Cardiac septum (tissue), 1 donor: ENCODE results near the gene SV2B. TPM values are rescaled to one million over a fixed set of nuclear protein-coding genes. Genes with fewer than 3 reads are reported as not detected.

Source experiments
- DNase-seq: peaks from one replicate; pipeline ENCODE4 v3.0.0-alpha.2; 2020; ENCODE audit warnings: low spot score
- intact Hi-C: fragments of 100-400 bp; cut with DNase I; formaldehyde crosslinking; loops from one replicate; pipeline ENCODE4 v1.14.0; 2022
- total RNA-seq: library from RNA; stranded (reverse); fragmentation: NEBNext Ultra II Directional; extraction: Animal tissue kit (Norgen Biotek cat#: 25700); gene quantifications from one replicate; pipeline ENCODE4 v1.2.1, GENCODE V29; 2021
- donor health status: DM: no; HTN: no; CAD: no.

SV2B gene
- total RNA-seq, 1 donor from 2014 or later = 3.7 TPM

DNA sequence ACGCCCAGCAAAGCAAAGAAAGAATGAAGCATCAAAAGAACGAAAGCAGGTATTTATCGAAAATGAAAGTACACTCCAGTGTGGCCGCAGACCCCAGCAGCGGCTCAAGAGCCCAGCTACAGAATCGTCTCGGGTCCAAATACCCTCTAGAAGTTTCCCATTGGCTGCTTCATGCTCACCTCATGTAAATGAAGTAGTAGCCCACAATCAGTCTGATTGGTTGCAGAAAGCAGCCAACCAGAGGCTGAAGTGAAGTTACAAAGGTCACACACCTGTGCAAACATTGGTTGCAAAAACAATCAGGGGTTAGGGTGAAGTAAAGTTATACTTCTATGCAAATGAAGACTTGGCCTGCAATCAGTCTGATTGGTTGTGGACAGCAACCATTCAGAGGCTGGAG, 32.0 kb downstream of the SV2B start:
- intact Hi-C loops = no loop called here
- DNase-seq = no peak

DNA sequence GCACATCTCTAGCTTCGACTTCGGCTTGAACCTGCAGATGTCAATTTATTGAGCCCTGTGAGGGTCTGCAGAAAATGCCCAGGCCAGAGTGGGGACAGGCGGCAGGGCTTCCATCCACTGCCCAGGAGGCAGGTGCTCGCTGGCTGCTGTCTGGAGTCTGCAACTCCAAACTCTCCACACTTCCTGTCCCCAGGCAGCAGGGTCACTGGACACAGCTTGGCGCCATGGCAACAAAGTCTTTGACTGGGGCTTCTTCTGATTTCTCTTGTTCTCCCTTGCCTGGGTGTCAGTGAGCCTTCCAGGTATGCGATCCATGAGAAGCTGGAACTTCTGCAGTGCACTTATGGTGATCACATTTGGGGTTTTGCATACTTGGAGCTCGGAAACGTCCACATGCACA, 33.5 kb downstream of the SV2B start:
- no peak for DNase-seq
- intact Hi-C loops = no loop called here

DNA sequence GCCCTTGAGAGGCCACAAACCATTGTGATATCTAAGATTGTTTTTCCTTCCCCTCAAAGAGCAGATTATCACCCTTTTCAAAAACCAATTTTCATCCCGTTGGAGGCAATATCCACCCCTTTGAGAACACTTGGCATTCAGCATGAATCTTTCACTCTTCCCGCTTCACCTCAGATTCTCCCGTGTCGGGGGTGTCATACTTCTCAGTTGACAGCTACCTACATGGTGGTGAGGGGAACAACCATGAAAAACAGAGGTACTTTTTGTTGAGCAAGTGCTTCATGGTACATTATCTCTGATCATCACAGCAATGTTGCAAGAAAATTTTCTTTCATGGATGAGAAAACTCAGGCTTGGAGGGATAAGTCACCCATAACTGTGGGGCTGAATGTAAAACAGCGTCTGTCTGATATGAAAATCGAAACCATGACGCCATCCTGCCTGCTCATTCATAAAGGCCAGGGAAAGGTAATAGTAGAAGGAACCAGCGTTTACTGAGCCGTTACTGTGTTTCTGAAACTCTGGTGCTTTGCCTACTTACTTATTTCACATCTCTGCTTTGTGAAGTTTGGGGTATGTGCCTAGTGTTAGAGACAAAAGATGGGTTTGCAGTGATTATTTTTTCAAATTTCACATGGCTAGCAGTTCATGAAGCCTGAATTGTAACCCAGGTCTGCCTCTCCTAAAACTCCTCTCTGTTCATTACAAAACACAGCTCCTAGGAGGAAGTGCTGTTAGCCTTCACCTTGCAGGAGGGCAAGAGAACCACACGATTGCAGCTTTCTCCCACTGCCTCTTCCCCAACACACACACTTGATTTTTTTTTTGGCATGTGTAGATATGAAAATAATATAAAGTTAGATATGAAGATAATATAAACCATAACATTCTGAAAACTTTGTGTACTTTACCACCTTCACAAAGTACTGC, 35.4 kb downstream of the SV2B start:
- intact Hi-C loops = no loop called here
- no peak for DNase-seq

DNA sequence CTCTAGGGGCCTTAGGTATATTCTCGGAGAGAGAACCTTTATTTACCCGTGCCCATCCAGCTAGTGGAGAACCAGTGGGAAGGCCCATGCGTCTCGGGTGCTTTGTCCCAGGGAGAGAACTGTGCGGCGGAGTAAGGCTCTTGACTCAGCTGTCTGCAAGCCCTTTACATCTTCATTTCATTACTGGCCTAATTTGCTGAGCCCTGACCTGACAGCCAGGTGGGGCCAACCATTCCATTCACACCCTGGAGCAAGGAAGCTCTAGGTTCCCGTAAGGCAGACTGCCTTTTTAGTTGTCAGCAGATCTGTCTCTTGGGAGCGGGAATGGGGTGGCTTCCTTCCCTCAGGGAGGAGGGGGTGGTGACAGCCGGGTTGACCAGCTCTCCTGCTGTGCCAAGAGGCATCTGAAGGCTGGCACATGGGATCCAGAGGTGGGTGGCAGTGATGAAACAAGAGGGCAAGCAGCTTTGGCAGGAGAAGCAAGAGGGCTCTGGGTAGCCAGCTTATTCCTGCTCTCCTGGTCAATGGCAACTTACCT, 36.4 kb downstream of the SV2B start:
- intact Hi-C loops = no loop called here
- DNase-seq = no peak

DNA sequence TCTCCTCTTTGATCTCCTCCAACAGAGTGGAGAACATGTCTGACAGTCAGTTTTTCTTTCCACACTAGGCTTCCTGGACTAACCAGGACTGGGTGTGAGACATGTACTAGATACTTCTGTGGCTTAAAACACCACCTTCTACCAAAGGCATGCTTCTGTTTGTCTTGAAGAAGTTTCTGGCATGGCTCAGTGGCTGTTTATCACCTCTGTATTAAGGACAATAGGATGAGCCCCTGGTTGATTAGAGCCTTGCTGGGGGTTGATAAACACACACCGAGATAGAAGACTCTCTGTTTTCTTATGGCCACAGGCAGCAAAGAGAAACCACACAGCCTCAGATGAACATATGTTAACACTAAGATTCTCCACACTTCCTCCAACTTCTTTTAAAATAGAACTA, 40.5 kb downstream of the SV2B start:
- intact Hi-C loops = no loop called here
- no peak for DNase-seq

DNA sequence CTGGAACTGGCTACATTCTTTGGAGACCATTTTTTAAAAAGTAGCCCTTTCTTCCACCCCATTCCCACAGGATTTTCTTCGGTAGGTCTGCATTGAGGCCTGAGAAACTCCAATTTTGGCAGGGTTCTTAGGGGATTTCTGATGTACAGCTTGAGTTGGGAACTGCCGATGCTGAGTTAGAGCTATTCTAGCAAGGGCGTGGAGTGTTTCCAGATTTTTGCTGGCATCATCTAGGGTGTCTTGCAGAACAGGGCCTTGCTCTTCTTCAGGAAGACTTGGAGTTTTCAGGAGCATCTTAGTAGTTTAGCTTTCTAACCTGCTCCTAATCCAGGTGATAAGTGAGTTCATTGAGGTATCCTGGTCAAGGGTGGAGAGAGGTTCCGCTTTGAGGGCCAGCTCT, 41.0 kb downstream of the SV2B start:
- no peak for DNase-seq
- intact Hi-C loops = no loop called here

DNA sequence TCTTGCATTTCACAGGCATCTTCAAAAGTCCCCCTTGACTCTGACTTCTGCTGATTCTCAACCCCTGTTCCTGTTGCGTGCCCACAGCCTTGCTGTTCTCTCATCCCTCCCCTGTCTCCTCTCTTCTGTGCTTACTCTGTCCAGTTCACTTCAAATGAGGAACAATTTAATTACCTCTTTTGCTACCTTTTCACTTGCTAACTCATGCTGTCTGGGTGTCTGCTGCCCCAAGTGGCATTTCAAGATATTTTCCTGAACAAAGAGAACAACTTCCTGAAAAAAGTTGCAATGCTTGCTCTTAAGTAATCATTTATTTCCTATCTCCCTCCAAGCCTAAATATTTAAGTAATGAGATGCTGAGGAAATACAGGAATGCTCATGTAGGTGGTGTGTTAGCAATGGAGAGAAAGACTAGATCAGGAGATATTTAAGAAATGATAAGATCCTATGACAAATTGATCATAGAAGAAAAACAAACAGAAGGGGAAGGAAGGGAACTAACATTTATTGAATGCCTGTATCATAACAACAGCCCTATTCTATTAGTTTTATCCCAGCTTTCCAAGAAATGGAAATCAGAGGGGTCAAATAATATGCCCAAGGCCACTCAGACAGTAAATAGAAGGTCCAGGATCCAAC, 42.2 kb downstream of the SV2B start:
- intact Hi-C loops = no loop called here
- DNase-seq = no peak

DNA sequence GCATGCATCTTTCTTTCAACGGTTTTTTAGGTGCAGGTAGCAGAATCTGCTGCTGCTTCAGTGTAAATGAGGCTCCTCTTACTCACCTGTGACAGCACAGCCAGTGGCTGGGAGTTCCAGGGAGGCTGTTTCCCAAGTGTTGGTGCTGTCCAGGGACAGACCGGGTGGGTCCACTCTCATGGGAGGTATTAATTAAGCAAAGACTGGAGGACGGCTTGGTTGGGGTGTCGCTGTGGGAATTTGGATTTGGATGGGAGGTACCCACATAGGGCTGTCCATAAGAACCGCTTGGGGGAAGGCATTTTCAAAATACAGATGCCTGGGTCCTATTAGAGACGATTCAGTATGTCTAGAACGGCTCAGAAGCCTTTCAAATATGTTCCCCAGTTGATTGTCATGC, 42.9 kb downstream of the SV2B start:
- DNase-seq = no peak
- intact Hi-C loops = no loop called here

DNA sequence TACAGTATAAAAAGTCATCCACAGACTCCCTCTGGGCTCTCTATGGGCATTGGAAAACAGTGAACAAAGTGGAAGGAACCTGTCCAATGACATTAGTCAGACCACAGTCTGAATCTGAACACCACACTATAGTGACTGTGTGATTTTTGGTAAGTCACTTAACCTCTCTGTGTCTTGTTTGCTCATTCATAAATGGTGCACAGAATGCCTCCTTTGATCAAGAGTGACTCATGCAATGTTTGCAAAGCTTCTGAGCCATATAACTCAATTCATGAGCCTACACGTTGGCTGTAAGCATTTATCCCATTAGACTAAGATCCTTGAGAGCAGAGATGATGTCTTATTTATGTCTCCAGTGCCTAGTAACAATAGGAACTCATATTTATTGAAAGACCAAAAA, 46.7 kb downstream of the SV2B start:
- intact Hi-C loops = no loop called here
- DNase-seq = no peak

DNA sequence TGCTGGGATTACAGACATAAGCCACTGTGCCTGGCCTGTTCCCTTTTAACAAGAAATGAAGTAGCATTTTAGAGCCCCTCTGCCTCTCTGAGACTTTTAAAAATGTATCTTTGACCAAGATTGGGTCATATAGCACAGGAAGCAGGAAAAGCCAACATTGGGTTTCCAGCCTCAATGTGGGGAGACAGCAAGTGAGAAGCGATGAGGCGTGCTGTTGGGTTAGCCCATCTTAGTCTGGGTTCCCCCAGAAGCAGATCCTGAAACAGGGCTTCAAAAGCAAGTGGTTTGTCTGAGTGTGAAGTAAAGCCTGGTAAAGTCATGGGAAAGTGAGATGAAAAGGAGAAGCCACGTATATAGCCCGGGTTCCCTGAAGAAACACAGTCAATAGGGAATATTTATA, 48.2 kb downstream of the SV2B start:
- no peak for DNase-seq
- intact Hi-C loops = no loop called here

DNA sequence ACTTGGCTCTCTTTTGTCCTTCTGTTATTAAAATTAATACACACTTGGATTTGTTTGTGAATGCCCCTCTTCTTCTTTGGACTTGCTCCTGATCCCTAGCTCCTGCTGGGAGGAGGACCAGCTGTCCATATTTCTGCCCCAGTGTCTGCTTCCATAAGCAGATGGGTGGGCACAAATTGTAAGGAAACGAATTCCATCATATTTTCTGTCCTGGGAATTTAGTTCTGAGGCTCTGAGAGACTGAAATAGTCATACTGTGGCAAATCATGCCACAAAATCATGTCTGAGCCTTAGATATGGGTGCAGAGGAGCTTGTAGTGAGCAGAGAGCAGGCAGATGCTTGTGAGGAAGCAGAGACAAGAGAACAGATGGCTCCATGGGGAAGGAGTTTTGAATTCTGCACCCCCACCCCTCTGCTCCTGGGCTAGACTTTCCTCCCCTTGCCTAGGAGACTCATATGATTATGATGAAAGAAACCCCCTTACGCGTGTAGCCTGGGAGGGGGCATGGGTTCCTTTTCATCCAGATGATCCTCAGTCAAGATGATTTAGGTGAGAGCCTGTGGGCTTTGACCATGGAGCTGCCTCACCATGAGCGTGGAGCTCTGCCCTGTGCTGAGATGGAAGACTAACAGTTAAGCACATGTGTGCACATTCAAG, 50.6 kb downstream of the SV2B start:
- intact Hi-C loops = no loop called here

DNA sequence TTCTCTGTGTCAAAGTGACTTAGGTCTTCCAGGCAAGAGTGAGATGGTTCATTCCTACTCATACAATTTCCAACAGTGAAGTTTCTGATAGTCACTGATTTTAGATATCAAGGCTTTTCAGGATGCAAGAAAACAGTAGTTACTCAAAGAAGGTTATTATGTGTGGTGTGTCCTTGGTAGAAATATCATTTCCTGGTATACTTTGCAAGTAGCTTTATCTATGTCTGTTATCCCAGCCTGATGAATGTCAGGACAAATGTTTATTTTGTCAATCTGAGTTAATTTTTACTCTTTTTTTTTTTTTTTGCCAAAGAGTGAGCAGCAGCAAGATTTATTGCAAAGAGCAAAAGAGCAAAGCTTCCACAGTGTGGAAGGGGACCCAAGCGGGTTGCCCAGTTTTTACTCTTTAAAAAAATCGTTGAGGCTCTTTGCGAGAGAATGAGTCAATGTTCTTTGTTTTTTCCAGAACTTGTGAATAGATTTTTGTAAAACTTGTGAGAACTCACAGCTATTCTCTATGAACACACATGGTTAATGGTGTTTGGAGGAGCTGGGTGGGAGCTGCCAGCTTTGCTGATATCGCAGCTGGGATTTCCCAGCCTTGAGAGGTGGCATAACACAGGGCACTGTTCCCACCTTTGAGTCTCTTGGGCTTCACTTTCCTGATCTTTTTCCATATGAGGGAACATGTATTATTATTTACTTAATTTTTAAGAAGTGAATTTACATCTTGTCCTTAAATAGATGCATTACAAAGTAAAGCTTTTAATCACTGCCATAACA, 51.9 kb downstream of the SV2B start:
- DNase-seq = no peak
- intact Hi-C loops = no loop called here

More for the DNA sequence above, 50.6 kb downstream of the SV2B start:
- DNase-seq = no peak

DNA sequence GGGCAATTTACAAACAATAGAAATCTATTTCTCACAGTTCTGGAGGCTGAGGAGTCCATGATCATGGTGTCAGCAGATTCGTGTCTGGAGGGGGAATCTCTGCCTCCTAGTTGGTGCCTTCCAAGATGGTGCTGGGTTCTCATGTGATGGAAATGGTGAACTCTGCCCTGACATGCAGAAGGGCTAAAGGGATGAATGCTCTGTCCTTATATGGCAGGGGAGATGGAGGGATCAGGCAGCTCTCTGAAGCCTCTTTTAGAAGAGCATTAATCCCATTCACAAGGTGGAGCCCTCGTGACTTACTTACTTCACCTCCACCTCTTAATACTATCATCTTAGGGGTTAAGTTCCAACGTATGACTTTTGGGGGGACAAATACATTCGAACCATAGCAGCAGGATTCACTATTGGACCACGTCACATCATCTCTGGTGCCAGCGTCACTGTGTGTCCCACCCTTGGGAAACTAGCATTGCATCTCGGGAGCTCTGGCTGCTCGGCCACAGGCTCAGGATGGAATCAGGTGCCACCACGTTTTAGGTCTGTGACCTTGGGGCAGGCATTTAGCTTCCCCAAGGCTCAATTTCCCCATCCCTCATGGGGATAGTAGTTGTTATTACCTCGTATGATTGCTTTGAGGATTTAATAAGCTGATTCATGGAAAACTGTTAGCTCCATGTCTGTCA, 53.0 kb downstream of the SV2B start:
- intact Hi-C loops = no loop called here
- DNase-seq = no peak

DNA sequence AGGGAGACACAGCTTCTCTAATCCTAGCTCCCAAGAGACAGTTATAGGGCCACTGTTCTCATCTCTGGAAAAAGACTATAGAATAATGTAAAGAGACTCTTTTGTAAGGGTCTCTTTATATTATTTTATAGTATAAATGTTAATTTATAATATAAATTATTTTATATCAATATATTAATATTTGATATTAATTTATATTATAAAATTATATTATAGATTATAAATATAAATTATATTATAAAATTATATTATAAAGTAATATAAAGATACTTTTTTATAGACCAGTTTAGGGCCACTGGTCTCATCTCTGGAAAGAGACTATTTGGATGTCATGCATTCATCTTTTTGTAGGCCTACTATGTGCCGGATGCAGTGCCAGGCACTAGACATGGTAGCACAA, 53.9 kb downstream of the SV2B start:
- intact Hi-C loops = no loop called here
- DNase-seq = no peak

DNA sequence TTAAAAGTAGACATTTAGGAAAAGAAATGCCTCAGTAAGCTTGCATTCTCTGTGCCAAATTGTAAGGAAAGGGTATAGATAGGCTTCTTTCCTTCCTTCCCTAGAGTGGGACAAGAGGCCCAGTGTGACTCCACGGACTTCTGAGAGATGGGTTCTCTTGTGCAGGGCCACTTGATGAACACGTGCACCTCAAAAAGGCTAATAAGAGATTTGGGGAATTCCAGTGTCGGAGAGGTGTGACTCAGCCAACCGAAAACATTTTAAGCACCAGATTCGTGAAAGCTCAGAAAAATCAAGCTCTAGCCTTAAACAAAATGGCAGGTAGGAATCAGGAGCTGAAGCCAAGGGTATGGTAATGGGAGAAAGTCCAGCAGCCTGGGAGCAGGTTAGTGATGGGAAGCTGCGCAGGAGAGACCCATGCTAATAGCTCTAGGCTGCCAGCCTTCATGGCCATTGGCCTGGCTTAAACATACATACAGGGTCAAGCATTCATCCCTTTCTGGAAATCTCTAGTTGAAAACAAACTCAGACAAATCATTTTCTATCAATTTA, 56.2 kb downstream of the SV2B start:
- intact Hi-C loops = no loop called here
- DNase-seq = no peak

DNA sequence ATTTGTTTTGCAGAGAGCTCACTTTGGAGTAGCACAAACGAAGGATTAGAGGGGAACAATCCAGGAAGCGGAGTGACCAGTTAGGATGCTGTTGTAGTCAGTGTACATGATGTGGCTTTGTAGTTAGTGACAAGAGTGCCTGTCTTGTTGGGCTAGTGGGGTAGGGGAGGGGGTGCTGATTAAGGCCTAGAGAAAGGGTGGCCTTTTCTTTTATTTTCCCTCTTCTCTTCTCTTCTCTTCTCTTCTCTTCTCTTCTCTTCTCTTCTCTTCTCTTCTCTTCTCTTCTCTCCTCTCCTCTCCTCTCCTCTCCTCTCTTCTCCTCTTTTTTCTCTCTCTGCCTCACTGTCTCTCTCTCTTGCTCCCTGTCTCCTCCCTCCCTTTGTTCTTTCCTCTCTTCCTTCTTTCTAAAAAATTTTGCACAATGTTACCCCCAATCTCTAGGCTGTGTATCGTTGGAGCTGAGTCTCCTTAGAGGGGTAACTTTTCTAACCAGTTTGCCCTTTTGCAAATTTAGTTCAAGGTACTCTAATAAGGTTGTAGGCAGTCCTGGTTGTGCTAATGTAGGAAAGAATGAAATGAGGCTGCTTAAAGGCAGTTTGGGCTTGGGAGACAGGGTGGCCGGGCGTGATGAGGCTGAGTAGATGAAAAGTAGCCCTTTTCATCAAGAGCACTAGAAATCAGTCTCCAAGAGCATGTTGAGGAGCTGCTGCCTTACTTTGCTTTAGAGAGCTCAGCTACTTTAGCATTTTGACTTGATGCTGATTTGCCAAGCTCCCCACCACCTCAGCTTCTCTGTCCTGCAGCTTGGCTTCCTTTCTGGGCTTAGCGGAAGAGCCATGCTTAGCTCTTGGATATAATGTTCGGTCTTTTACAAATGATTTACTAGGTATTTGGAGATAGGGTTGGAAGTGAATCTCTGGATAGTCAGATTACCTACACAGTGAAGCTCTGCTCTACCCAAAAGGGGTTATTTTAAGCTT, 58.6 kb downstream of the SV2B start:
- intact Hi-C loops = no loop called here
- no peak for DNase-seq

DNA sequence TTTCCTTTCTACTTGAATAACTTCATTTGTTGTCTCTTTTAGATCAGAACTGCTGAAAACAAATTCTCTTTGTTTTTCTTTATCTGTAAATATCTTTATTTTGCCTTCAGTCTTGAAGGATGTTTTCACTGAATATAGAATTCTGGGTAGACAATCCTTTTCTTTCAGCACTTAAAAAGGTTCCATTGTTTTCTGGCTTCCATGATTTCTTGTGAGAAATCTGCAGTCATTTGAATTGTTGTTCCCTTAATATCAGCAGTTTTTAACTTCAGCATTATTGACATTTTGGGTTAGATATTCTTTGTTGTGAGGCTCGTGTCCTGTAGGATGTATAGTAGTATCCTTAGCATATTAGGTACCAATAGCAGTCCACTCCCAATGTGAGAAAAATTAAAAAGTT, 65.8 kb downstream of the SV2B start:
- intact Hi-C loops = no loop called here

DNA sequence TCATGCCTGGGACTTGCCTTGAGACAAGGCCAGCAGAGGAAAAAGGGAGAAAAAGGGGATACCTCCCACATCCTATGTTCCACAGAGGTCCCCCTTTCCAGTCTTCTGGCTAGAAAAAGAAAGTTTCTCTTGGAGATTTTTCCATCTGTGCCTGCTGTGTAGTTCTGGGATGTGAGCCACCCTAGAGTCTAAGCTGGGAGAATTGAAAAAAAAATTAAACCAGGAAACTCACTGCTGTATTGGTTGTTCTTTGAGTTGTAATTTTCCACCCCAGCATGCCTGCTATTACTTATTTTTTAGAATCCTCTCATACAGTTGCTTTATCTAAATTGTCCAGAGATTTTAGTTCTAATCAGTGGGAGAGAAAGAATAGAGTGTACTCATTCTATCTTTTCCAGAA, 68.4 kb downstream of the SV2B start:
- DNase-seq = no peak
- intact Hi-C loops = no loop called here

More for the DNA sequence above, 65.8 kb downstream of the SV2B start:
- DNase-seq = no peak
